Left renal cortex interstitium (tissue), 4 donors: ENCODE data around the gene SLC23A2. TPM values are rescaled to one million over a fixed set of nuclear protein-coding genes. Genes with fewer than 3 reads are reported as not detected.
"Not testable (repeated sequence)": the region's sequence is repeated elsewhere in the genome, so short reads cannot be mapped to it uniquely, and the experiment has no call there.

Experiments used
- DNase-seq, 4 donors: peaks; one replicate each; pipeline ENCODE4 v3.0.0-alpha.2; 2013; ENCODE audit warnings: low read depth in 4 of 4, low spot score in 2 of 4, missing footprints in 1 of 4
- polyA plus RNA-seq, 4 donors: library from polyadenylated mRNA; unstranded; fragments of 120-200 nt; gene quantifications; one replicate each; pipeline ENCODE4 v1.2.1, GENCODE V29; 2013; ENCODE audit not compliant: insufficient read length in 4 of 4

Gene SLC23A2
- polyA plus RNA-seq, 4 donors, result 20.0 to 25.3 (median 22.8) TPM

DNA sequence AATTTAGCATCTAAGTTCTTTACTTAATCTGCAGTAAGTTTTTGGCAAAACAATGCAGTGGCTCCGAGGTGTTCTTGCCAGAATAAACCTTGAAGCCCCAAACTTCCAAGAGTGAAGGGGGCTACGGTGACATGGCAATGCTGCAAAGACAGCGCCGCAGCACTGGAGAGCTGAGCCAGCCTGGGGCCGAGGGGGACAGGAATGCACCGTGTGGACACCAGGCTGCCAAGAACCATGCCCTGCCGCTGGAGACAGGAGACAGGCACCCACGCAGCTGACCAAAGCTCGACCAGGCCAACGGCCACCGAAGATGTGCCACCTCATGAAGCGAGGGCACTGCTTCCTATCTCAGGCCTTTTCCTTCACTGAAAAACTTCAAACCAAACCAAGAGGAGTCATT is 146.2 kb downstream of the SLC23A2 start:
- no peak for DNase-seq

DNA sequence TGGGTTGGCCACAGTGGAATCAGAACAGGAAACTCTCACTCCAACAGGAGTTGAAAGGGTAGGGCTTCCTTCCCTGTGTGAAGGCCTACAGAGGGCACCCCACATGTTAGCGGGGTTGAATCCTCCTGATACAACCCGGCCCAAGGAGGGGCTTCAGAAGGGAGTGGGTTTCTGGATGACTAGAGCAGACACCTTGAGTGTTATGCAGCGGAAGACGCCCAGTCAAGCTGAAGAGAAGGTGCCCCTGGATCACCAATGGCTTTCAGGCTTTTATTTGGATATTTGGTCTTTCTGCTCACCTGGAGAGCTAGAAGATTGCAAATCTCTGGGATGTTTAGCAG is 146.8 kb downstream of the SLC23A2 start:
- DNase-seq, result no peak

DNA sequence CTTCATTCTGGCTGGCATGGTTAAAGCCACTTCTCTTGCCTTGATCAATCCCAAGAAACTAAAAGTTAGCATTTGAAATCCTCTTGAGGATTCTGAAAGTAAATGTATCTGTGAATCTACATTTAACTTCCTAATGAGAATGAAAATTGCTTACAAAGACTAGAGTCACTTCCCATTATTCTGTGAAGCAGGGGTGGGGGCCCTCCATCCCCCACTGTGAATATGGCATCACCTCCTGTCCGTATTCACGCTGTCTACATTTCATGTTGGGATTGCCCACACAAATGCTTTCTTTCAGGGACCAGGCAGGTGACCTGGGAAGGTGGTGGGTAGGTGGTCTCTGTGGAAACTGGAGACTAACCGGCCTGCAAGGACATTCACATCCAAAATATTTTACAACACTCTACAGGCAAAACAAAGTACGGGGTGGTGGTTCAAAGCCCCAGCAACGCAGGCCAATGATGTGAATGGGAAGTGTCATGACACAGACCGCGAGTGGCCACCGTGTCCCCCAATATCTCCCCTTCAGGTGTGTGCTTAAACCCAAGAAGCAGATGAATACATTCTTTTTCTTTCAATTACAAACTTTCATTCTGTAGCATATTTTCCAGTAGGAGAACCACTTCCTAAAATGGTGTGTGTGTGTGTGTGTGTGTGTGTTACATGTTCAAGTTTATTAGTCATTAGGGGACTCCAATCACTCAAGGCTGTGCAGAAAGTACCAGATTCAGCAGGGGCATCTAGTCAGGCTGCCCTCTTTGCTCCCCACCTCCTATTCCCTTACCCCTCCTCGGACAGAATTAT is 147.4 kb downstream of the SLC23A2 start:
- DNase-seq, result no peak

DNA sequence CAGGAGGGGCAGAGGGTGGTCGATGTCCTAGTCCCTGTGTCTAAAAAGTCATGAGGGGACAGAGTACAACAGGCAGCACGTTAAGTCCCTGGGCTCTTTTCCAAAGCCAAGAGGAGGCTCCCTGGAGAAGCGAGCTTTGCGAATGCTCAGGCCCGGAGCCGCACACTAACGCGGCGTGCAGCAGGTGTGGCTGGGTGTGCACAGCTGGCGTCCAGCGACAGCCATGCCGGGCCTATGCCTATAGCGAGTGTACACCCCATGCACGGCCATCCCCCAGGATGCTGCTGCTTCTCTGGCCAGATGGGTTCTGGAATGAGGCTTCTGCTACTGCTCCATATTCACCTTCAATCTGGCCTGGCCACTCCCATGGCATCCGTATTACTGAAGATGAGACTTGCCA is 148.3 kb downstream of the SLC23A2 start:
- DNase-seq, result no peak

DNA sequence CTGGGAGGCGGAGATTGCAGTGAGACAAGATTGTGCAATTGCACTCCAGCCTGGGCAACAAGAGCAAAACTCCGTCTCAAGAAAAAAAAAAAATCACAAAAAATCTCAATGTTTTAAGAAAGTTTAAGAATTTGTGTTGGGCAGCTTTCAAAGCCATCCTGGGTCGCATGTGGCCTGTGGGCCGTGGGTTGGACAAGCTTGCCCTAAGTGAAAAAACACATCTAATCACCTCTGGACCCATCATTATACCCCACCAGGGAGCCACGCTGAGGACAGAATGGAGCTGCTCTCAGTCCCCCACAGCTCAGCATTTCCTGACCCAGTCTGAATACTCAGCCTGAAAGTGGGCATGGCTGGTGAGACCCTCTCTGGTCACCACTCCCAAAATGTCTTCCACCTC is 150.3 kb downstream of the SLC23A2 start:
- no peak for DNase-seq

DNA sequence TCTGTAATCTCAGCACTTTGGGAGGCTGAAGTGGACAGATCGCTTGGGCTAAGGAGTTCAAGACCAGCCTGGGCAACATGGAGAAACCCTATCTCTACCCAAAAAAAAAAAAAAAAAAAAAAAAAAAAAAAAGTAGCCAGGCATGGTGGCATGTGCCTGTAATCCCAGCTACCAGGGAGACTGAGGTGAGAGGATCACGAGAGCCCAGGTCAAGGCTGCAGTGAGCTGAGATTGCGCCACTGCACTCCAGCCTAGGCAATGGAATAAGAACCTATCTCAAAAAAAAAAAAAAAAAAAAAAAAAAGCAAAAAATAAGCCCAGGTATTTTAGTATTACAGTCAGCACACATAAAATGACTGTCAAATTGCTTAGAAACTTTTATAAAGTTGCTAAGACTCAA is 152.5 kb downstream of the SLC23A2 start:
- DNase-seq, result not testable (repeated sequence)

DNA sequence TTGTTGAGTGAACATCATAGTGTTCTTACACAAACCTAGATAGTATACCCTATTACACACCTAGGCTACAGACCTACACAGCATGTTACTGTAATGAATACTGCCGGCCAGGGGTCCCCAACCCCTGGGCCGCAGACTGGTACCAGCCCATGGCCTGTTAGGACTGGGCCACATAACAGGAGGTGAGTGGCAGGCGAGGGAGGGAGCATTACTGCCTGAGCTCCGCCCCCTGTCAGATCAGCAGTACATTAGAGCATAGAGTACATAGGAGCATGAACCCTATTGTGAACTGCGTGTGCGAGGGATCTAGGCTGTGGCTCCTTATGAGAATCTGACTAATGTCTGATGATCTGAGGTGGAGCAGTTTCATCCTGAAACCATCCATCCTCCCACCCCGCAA is 153.3 kb downstream of the SLC23A2 start:
- no peak for DNase-seq

DNA sequence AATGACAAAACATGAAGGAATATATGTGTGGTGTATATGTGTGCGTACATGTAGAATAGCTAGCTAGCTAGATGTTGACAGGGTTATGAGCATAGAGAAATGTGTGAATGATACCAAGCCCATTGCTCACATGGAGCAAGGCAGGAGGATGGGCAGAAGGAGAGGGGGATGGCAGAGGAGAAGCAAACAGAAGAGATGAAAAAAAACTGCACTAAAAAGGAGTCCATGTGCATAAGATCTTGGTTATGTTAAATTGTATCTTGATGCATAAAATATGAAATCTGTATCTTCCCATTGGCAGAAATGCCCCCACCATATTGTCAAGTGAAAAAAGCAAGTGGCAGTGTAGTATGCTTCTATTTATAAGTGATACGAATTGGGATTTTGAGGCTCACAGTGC is 154.5 kb downstream of the SLC23A2 start:
- no peak for DNase-seq

DNA sequence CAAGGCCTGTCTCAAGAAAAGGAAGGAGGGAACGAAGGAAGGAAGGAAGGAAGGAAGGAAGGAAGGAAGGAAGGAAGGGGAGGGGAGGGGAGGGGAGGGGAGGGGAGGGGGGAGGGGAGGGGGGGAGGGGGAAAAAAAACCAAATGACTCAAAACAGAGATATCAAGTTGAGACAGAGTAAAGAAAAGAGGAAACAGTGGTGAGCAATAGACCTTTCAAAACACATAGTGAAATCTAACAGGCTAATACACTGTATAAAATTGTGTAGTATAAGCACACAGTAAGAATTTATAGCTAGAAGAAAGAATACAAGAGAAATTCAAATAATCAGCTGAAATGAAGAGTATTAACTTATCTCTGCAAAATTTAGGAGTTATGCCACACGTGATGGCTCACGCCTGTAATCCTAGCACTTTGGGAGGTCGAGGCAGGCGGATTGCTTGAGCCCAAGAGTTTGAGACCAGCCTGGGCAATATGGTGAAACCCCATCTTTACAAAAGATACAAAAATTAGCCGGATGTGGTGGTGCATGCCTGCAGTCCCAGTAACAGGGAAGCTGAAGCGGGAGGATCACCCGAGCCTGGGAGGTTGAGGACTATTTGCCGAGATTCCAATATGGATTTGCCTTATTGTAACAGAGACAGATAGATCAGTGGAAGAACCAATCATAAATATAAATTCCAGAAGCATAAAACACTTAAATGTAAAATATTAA is 156.4 kb downstream of the SLC23A2 start:
- DNase-seq, result no peak

DNA sequence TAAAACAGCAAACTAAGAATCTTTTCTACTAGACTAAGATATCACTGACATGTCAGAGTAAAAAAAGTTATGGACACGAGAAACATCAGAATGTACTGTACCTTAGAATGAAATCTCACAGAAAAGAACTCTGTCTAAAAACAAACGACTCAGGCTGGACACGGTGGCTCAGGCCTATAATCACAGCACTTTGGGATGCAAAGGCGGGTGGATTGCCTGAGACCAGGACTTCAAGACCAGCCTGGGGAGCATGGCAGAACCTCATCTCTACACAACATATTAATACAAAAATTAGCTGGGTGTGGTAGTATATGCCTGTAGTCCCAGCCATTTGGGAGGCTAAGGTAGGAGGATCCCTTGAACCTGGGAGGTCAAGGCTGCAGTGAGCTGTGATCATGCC is 157.0 kb downstream of the SLC23A2 start:
- no peak for DNase-seq

DNA sequence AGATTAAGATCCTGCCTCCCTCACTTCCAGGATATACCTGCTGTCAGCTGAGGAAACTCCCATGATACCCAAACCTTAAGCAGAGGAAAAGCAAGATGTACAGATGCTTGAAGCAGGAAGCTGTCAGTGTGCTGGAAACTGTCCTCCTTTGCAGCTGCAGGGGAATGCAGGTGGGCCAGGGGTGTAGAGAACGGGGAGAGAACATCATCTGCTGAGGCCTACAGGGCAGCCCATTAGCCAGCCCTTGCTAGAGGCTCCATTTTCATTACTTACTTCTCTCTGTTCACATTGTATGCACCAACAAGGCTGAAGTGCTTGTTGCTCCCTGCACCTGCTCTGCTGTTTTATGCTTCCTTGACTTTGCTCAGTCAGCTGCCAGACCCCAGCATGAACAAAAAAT is 160.5 kb downstream of the SLC23A2 start:
- DNase-seq, result no peak

DNA sequence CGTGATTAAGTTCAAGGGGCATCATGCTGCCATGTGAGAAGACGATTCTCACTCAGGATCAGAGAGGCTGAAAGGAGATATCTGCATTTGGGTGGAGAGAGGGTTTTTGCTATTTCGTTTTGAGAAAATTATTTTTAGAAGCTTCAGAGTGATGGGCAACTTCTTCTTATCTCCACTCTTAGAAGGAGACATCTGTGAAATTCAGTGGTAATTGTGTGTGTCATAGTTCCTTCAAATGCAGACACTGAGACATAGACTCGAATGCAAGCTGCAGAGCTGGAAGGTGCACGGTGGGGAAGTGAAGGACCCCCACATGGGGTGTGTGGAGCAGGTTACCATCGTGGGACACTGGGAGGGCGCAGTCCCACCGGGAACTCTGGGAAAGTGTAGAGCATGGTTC is 162.8 kb downstream of the SLC23A2 start:
- DNase-seq, result no peak

DNA sequence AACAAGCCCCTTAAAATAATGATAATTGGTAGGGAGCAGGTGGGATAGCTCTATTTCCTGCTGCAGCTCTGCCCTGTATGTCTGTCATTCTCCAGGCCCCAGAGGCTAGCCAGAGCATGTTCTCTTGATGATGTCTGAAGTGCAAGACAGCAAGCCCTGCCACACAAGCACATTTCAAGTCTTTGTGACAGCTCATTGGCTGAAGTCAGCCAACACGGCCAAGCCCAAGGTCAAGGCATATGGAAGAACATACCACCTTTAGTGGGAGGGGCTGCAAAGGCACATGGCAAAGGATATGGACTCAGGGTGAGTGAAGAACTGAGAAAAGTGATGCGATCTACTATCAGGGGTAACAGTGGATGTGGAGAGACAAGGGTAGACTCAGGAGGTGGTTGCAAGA is 163.6 kb downstream of the SLC23A2 start:
- no peak for DNase-seq

DNA sequence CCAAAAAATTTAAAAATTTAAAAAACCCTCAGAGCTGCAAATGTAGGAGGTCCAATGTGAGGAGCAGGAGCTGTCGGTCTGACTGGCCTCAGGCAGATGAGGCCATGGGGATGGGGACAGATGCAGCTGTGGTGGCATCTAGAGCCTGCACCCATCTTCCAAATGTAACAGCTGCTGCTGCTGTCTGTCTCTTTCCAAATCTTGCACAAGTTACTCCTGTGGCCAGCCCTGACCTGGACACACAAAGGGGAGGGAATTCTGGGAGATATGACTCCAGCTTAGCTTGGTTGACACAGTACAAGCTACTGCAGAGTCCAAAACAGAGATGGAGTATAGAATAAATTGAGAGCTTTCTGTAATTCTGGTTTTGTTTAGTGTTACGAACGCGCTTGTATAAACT is 164.4 kb downstream of the SLC23A2 start:
- DNase-seq, result no peak

DNA sequence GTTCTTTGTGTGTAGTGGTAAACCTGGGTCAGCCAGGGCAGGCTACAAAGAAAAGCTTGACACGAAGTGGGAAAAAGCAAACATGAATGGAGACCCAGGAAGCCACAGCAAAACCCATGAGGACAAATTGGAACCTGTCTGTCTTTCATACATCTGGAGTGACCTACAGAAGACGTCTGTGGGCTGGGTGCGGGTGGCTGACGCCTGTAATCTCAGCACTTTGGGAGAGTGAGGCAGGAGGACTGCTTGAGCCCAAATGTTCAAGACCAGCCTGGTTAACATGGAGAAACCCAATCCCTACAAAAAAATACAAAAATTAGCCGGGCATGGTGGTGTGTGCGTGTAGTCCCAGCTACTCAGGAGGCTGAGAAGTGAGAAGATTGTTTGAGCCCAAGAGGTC is 164.8 kb downstream of the SLC23A2 start:
- no peak for DNase-seq

DNA sequence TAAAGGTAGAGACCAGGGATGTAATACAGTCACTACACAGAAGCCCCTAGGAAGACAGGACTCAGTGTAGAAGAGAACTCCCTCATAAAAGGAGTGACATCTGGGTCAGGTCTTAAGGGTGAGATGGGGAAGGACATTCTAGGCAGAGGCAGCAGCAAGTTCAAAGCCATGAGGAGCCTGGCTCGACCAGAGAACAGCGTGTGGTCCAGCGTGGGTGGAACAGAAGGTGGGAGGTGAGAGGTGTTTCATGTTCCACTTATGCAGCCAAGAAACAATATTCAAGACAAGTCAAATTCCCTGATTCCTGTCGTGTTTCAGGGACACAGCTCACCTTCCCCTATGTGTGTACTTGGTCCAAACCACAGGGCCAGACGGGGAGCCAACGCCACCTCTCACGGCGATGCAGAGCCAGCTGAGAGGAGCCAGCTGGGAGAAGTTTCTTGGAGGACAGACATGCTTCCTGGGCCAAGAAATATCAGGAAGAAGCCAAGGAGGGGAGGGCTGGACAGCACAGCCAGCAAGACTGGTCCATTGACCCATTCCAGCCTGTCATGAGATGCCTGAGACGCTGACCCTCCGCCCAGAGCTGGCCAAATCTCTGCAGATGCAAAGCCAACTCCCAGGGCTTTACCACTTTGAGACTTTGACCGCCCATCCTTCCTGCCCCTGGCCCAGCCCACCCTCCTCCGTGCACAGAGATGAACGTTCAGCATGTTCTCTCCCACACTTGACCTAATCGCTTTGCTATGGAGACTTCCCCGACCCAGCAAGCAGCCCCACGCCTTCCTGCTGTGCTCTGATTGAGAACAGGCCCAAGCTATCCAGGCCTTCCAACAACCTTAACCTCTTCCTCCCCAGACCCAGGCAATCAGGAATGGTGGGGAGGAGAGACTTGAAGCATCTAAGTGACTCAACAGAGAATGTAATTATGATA is 165.8 kb downstream of the SLC23A2 start:
- DNase-seq, result peak in 1 of 4 donors; percentile 64

DNA sequence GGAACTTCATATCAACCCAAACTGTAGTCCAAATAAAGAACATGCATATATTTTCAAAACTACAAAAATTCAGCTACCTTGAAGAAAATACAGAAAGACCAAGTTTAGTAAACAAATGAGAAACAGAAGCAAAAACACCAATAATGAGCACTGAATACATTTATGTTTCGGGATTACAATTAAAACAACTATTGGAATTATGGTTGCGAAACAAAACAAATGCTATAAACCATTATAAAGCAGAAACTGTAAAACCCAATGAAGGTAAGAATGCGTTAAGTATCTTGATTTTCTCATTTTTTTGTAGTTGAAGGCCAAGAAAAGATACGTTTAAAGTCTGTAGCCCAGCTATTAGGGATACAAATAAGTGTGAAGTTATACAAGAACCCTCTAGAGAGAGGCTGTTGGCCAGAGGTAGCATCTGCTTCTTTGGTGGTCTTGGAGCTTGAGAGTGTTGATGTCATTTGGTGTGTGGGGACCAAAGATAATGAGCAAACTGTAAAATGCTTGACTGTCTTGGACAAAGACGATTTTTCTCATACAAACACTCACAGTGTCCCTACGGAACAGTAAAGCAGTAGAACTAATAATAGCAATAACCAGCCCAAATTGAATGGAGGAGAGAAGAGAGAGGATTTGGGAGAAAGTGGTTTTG is 168.1 kb downstream of the SLC23A2 start:
- DNase-seq, result no peak

DNA sequence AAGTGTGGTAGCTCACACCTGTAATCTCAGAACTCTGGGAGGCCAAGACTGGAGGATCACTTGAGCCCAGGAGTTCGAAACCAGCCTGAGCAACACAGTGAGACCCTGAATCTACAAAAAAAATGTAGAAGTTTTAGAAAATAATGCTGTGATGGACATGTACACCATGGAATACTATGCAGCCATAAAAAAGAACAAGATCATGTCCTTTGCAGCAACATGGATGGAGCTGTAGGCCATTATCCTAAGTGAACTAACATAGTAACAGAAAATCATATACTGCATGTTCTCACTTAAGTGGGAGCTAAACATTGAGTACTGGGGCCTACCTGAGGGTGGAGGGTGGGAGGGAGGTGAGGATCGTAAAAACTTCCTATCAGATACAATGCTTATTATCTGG is 168.8 kb downstream of the SLC23A2 start:
- no peak for DNase-seq

DNA sequence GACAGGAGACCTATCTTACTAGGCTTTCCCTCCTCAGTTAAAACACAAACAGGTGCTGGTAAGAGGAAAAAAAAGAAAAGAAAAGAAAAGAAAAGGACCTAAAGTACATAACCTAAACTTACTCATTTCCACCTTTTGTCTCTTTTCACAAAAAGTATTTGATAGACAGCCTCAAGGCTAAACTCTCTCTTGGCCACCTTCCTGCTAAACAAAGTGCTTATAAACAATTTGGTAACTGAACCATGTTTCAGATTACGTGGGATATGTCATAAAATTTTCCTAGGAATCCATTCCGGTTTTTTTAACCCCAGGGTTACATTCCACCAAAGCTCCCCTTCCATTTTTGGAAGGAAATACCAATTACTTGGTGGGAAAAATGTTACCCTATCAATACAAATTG is 170.6 kb downstream of the SLC23A2 start:
- no peak for DNase-seq

DNA sequence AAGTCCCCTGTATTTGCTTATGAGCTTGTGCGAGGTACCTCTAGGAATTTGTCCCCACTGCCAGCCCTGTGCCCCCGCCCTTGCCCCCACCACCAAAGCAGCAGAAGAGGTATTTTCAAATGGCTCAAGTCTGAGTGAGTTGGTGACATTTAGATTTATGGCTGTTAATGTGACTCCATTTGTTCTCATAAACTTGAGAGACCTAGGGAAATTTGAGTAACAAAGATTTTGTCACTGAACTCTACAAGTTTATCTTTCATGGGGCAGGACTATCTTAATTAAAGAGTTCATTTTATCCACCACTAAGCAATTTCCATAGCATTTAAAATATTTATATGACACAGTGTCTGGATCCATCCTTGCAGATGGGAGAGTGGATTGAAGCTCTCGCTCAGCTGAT is 171.1 kb downstream of the SLC23A2 start:
- DNase-seq, result no peak
